Neural cell (in vitro differentiated cells): ENCODE measurements around the gene IRAK2. TPM values are rescaled to one million over a fixed set of nuclear protein-coding genes. Genes with fewer than 3 reads are reported as not detected.
A peak's percentile ranks its signal among the peaks of the same experiment; 100 is the strongest.

Source experiments
- H2AFZ ChIP-seq: fragments of 200-600, 300-800 bp; sonication (generic), shearing (Covaris generic); 2 replicates; pipeline ENCODE4 v1.6.0; 2014; ENCODE audit warnings: low read depth, mild to moderate bottlenecking, antibody characterized with exemption, low read length, moderate library complexity
- H3F3A ChIP-seq: fragments of 200-600 bp; shearing (Covaris generic); 2 replicates; pipeline ENCODE4 v1.6.1; 2016; ENCODE audit warnings: mild to moderate bottlenecking, moderate library complexity, mixed read lengths, antibody characterized with exemption, low read length; ENCODE audit not compliant: insufficient read depth, poor library complexity, severe bottlenecking
- H3K27ac ChIP-seq: fragments of 200-600, 300-800 bp; sonication (generic), shearing (Covaris generic); 2 replicates; pipeline ENCODE4 v1.5.1; 2014; ENCODE audit warnings: mild to moderate bottlenecking, low read length, moderate library complexity
- H3K27me3 ChIP-seq: fragments of 300-800, 200-600 bp; sonication (generic), shearing (Covaris generic); 2 replicates; pipeline ENCODE4 v1.6.0; 2014; ENCODE audit warnings: mild to moderate bottlenecking, low read depth, low read length, moderate library complexity; ENCODE audit not compliant: insufficient read depth
- H3K36me3 ChIP-seq: fragments of 300-800, 200-600 bp; sonication (generic), shearing (Covaris generic); 2 replicates; pipeline ENCODE4 v1.5.1; 2014; ENCODE audit warnings: mild to moderate bottlenecking, antibody characterized with exemption, low read length, moderate library complexity; ENCODE audit not compliant: insufficient read depth
- H3K4me2 ChIP-seq: fragments of 300-800, 200-600 bp; sonication (generic), shearing (Covaris generic); 2 replicates; pipeline ENCODE4 v1.6.0; 2014; ENCODE audit warnings: mild to moderate bottlenecking, low read length
- H3K4me3 ChIP-seq: fragments of 300-800, 200-600 bp; sonication (generic), shearing (Covaris generic); 2 replicates; pipeline ENCODE4 v1.5.1; 2014; ENCODE audit warnings: mild to moderate bottlenecking, low read length, moderate library complexity
- H3K79me2 ChIP-seq: fragments of 200-600 bp; shearing (Covaris generic); replicated peaks from 2 replicates; pipeline ENCODE4 v1.6.0; 2014; ENCODE audit warnings: mild to moderate bottlenecking, low read length, moderate library complexity; ENCODE audit not compliant: insufficient read depth
- H3K9ac ChIP-seq: fragments of 300-800, 200-600 bp; sonication (generic), shearing (Covaris generic); 2 replicates; pipeline ENCODE4 v1.6.1; 2016; ENCODE audit warnings: mild to moderate bottlenecking, low read length, mixed read lengths
- H3K9me2 ChIP-seq: fragments of 200-600 bp; shearing (Covaris generic); 2 replicates; pipeline ENCODE4 v1.6.1; 2016; ENCODE audit warnings: mild to moderate bottlenecking, low read length, mixed read lengths; ENCODE audit not compliant: insufficient read depth
- H3K9me3 ChIP-seq: fragments of 200-600, 300-800 bp; sonication (generic), shearing (Covaris generic); 2 replicates; pipeline ENCODE4 v1.6.1; 2016; ENCODE audit warnings: mild to moderate bottlenecking, mixed run types, low read length, moderate library complexity, mixed read lengths
- H4K20me1 ChIP-seq: fragments of 200-600 bp; shearing (Covaris generic); 2 replicates; pipeline ENCODE4 v1.6.1; 2016; ENCODE audit warnings: mild to moderate bottlenecking, mixed run types; ENCODE audit not compliant: insufficient read depth
- CTCF ChIP-seq: fragments of 450-650 bp; IDR thresholded peaks from 2 replicates; pipeline ENCODE4 v1.5.1; 2014; ENCODE audit warnings: antibody characterized with exemption, mild to moderate bottlenecking, moderate library complexity; ENCODE audit not compliant: poor library complexity, severe bottlenecking
- EP300 ChIP-seq: fragments of 450-650 bp; conservative IDR thresholded peaks from 2 replicates; pipeline ENCODE4 v1.6.1; 2014; ENCODE audit warnings: antibody characterized with exemption, mild to moderate bottlenecking, moderate library complexity; ENCODE audit not compliant: poor library complexity, severe bottlenecking
- EZH2 ChIP-seq: fragments of 200-600, 300-800 bp; shearing (Covaris generic), sonication (generic); IDR thresholded peaks from 2 replicates; pipeline ENCODE4 v1.6.1; 2014; ENCODE audit warnings: antibody characterized with exemption, low read length, borderline replicate concordance, mild to moderate bottlenecking; ENCODE audit not compliant: insufficient read depth, poor library complexity, severe bottlenecking
- MXI1 ChIP-seq: fragments of 450-650 bp; conservative IDR thresholded peaks from 2 replicates; pipeline ENCODE4 v1.6.1; 2014; ENCODE audit warnings: antibody characterized with exemption, mild to moderate bottlenecking; ENCODE audit not compliant: poor library complexity, severe bottlenecking
- POLR2AphosphoS5 ChIP-seq: IDR thresholded peaks from 2 replicates; pipeline ENCODE4 v1.6.1; 2012
- RAD21 ChIP-seq: fragments of 450-650 bp; conservative IDR thresholded peaks from 2 replicates; pipeline ENCODE4 v1.6.1; 2014; ENCODE audit warnings: antibody characterized with exemption, mild to moderate bottlenecking, moderate library complexity
- REST ChIP-seq: IDR thresholded peaks from 2 replicates; pipeline ENCODE4 v1.6.1; 2012; ENCODE audit warnings: borderline replicate concordance
- SMC3 ChIP-seq: fragments of 450-650 bp; conservative IDR thresholded peaks from 2 replicates; pipeline ENCODE4 v1.6.1; 2014; ENCODE audit warnings: antibody characterized with exemption, mild to moderate bottlenecking, moderate library complexity; ENCODE audit not compliant: poor library complexity
- TAF1 ChIP-seq: IDR thresholded peaks from 2 replicates; pipeline ENCODE4 v1.6.1; 2012; ENCODE audit warnings: low read depth
- polyA plus RNA-seq: library from polyadenylated mRNA; depleted of rRNA; stranded (reverse); fragments of >200 nt; gene quantifications from 2 replicates; pipeline ENCODE4 v1.2.3, GENCODE V29; 2014

The IRAK2 gene
- polyA plus RNA-seq, 1 donor from 2014 or later, result 0.84 TPM

GRCh38 chr3:10262027-10262426 lies 97.3 kb downstream of the IRAK2 start:
- Histone ChIP-seq H3K79me2 (no peaks in the 10 kb centered on the region), H3K27me3 (no peaks in the 10 kb centered on the region), H3K9ac (no peak overlapping the region), H3K9me3 (no peaks in the 10 kb centered on the region), H3K36me3 (no peaks in the 10 kb centered on the region), H2AFZ (no peak overlapping the region), H3K4me2 (no peak overlapping the region), H4K20me1 (no peaks in the 10 kb centered on the region), H3K27ac (no peak overlapping the region), H3K4me3 (no peak overlapping the region), H3K9me2 (no peaks in the 10 kb centered on the region), H3F3A (no peaks in the 10 kb centered on the region)
- no peak for TF ChIP-seq EZH2
- no peak for TF ChIP-seq CTCF
- no peak for TF ChIP-seq REST
- TF ChIP-seq POLR2AphosphoS5, result no peak
- no peak for TF ChIP-seq EP300
- TF ChIP-seq RAD21, result no peak
- no peak for TF ChIP-seq TAF1
- TF ChIP-seq MXI1, result no peak
- no peak for TF ChIP-seq SMC3

GRCh38 chr3:10263646-10264363 lies 99.1 kb downstream of the IRAK2 start:
- no peaks in the 10 kb centered on the region for H3K9me2 ChIP-seq
- H3K27me3 ChIP-seq, result no peaks in the 10 kb centered on the region
- H3F3A ChIP-seq, result no peaks in the 10 kb centered on the region
- TF ChIP-seq MXI1, result no peak
- peak; percentile 37 for TF ChIP-seq CTCF
- H3K9me3 ChIP-seq, result no peaks in the 10 kb centered on the region
- no peaks in the 10 kb centered on the region for H3K36me3 ChIP-seq
- no peak overlapping the region for H2AFZ ChIP-seq
- no peak overlapping the region for H3K4me2 ChIP-seq
- no peak overlapping the region for H3K27ac ChIP-seq
- no peak overlapping the region for H3K9ac ChIP-seq
- H3K4me3 ChIP-seq, result no peak overlapping the region
- H3K79me2 ChIP-seq, result no peaks in the 10 kb centered on the region
- no peaks in the 10 kb centered on the region for H4K20me1 ChIP-seq
